ENCODE measurements around the gene STAT2.
"Not testable (repeated sequence)": the region's sequence is repeated elsewhere in the genome, so short reads cannot be mapped to it uniquely, and the experiment has no call there.

Gene STAT2

DNA sequence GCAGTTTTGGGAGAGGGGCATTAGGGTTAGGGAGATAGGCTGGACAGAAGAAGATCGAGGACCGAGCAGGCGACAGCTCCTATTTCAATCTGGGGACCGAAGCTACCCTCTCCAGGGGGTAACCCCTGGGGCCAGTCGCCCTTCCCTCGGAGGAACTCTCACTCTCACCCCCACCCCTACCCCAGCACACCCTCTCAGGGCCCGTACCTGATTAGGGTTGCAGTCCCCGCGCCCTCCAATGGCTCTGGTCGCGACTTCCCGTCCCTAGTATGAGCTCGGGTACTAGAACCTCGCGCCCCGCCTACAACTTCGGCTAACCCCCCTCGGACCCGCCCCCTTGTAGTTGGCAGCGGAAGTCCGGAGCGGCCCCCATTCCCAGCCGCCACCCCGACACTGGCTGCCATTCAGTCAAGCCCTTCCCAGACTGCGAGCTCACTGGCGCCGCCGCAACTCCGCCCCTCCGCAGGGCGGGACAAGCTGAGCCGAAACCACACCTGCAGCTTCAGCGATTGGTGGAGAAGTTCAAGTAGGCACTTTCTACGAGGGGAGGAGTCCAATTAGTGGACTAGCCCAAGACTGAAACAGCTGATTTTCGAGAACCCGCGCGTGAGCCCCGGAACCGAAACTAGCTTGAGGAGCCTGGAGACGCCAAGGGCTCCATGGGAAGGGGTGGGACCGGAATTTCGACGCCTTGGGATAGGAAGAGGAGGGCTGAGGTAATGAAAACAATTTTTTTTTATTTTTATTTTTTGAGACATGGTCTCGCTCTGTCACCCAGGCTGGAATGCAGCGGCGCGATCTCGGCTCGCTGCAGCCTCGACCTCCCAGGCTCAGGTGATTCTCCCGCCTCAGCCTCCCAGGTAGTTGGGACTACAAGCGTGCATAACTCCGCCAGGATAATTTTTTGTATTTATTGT, at the start of gene STAT2:
TSS of gene STAT2 (minus strand) at position 257 of the 917 bp plus-strand sequence. CDS start 3,536 bp downstream, outside the sequence.
- peak; percentile 100 for DNase-seq (ENCODE audit: low read depth)

DNA sequence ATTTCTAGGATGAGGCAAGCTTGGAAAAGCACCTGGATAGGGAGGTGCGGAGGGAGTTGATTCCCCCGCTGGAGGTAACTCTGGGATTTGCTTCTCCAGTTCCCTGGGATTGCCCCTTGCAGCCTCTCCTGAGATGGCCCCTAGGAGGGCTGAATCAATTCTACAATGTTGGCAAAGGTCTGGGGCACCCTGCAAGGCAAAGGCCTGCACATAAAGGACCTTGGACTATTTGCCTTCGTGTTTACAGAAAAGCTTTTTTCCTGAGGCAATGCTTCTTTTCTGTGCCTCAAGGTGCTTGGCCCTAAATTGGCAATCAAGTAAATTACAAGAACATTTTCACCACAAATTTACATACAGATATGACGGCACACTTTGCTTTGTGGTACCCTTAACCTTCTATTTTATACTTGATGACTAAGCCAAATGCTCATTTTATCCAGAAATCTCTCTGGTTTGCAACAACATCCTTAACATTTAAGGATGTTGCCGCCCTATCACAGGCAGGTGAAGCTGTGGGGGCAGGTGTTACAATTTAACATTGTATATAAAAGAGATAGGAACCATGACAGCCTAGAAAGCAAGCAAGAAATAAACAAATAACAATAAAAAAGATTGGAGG, 49.0 kb upstream of the STAT2 start:
- no peak for DNase-seq (ENCODE audit: low read depth)

DNA sequence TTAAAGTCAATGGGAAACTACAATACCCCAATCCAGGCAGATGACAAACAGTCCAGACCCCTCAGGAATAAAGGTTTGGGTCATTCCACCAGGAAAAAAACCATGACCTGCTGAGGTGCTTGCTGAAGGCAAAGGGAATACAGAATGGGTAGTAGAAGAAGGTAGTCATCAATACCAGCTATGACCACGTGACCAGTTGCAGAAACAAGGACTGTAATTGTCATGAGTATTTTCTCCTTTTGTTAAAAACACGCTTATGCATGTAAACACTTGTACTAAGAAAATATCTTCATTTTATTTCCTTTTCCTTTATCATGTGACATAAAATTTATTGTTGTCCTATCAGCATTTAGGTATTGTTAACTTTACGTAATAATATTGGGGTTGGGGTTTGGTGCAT, 44.3 kb upstream of the STAT2 start:
- not testable (repeated sequence) for DNase-seq (ENCODE audit: low read depth)

GRCh38 chr12:56401612-56402011, 41.7 kb upstream of the STAT2 start:
- DNase-seq (ENCODE audit: low read depth): not testable (repeated sequence)

DNA sequence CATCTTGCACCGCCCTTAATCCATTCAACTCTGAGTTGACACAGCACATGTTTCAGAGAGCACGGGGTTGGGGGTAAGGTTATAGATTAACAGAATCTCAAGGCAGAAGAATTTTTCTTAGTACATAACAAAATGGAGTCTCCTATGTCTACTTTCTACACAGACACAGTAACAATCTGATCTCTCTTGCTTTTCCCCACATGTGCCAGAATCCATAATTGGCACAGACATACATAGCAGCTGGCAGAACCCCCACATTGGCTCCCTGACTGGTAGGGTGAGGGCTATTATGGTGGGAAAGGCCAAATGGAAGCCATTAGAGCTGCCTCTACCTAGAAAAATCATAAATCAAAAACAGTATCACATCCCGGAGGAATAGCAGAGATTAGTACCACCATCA, 41.2 kb upstream of the STAT2 start:
- not testable (repeated sequence) for DNase-seq (ENCODE audit: low read depth)

GRCh38 chr12:56399466-56399865, 39.6 kb upstream of the STAT2 start:
- not testable (repeated sequence) for DNase-seq (ENCODE audit: low read depth)

GRCh38 chr12:56398324-56398723, 38.4 kb upstream of the STAT2 start:
- DNase-seq (ENCODE audit: low read depth): no peak

DNA sequence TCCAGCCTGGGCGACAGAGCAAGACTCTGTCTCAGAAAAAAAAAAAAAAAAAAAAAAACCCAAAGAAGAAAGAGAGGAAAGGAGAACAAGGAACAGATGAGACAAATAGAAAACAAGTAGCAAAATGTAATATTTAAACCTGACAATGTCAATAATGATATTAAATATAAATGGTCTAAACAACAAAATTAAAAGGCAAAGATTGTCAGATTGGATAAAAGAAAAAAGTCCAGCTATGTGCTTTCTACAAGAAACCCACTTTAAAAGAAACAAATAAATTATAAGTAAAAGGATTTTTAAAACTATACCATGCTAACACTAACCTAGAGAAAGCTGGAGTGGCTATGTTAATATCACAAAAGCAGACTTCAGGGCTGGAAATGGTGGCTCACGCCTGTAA, 32.4 kb upstream of the STAT2 start:
- no peak for DNase-seq (ENCODE audit: low read depth)

- DNase-seq (ENCODE audit: low read depth): no peak
Measured at GRCh38 chr12:56391721-56392120, 31.8 kb upstream of the STAT2 start.

DNA sequence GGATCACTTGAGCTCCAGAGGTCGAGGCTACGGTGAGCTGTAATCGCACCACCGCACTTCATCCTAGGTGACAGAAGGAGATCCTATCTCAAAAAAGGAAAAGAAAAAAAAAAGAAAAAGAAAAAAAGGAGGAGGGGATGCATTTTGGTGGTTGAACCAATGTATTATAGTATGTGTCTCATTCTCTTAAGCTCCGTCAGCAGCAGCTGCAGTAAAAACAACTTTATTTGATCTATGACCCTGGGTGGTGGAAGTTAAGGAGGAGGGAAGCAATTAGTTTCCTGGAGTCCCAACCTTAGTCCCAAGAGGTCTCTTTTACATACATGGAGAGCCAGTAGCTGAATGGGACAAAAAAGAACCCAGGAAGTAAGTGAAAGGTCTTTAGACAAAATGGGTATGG, 29.5 kb upstream of the STAT2 start:
- DNase-seq (ENCODE audit: low read depth): no peak

DNA sequence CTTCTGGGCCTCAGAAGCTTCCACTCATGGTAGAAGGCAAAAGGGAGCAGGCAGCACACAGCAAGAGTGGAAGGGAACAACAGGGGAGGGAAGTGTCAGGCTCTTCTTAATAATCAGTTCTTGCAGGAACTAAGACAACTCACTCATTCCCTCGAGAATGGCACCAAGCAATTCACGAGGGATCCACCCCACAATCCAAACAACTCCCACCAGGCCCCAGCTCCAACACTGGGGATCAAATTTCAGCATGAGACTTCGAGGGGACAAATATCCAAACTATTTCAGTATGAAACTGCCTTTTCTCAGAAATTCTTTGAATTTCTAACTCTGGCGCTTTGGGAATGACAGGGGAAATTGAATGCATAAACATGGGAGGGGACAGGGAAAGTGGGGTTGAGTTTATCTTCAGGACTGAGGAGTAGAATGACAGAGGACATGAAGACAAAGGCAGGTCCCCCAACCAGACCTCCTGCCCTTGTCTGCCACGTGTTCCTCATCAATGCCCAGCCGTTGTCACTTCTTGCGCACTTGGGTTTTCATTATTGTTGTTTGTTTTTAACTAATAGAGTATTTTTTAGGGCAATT, 27.3 kb upstream of the STAT2 start:
- DNase-seq (ENCODE audit: low read depth): no peak

DNA sequence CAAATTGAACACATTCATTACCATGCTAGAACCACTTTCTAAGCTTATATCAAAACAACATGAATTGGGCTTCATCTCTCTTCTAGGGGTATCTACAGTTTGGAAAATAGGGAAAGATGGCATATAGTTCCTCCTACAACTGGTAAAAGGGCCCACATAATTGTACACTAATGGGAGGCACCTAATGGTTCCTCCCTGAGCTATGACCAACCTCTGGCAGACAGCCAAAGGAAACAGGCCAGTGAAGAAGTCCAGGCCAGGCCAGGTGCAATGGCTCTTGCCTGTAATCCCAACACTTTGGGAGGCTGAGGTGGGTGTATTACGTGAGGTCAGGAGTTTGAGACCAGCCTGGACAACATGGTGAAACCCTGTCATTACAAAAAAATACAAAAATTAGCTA, 26.0 kb upstream of the STAT2 start:
- DNase-seq (ENCODE audit: low read depth): no peak

DNA sequence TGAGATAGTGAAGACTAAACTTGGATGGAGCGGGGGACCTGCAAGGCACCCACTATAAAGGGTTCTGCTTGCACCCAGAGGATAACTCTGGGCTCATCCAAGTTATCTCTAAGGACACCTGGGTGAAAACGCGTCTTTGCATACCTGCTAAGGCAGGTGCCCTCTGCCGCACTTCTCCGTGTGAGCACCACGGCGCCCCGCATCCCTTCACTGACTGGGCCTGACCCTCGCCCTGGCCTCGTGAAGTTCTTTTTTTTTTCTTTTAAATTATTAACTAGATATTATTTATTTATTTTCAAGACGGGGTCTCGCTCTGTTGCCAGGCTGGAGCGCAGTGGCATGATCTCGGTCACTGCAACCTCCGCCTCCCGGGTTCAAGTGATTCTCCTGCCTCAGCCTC, 22.7 kb upstream of the STAT2 start:
- DNase-seq (ENCODE audit: low read depth): no peak

GRCh38 chr12:56377989-56378316, 18.0 kb upstream of the STAT2 start:
- no peak for DNase-seq (ENCODE audit: low read depth)

DNA sequence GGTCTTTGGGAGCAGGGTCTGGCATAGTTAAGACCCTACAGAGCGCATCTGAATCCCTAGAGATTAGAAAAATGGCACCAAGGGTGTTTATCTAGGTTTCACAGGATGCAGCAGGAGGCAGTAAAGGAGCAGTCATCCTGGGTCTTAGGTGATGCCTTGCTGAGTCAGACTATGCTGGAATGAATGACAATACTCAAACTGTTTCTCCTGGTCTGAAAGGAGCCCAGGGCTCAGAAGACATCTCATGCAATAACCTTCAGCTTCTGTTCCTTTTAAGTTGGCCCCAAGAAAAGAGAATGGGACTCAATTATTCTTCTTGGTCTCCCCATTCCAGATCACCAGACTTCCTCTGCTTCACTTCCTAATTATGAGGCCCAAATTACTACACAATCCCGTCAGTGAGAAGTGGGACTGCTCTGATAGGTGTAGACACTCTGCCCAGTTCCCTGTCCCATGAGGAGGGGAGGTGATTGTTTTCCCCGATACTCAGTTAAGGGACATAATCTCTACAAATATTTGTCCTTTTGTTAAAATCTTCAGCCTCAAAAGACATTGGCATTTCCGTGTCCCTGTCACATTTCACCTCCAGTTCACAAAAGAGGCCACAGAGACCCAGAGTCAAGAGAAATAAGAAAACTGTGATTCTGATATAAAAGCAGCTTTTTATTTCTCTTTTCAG, 17.5 kb upstream of the STAT2 start:
- DNase-seq (ENCODE audit: low read depth): no peak

GRCh38 chr12:56375598-56376434, 15.9 kb upstream of the STAT2 start:
- DNase-seq (ENCODE audit: low read depth): no peak

DNA sequence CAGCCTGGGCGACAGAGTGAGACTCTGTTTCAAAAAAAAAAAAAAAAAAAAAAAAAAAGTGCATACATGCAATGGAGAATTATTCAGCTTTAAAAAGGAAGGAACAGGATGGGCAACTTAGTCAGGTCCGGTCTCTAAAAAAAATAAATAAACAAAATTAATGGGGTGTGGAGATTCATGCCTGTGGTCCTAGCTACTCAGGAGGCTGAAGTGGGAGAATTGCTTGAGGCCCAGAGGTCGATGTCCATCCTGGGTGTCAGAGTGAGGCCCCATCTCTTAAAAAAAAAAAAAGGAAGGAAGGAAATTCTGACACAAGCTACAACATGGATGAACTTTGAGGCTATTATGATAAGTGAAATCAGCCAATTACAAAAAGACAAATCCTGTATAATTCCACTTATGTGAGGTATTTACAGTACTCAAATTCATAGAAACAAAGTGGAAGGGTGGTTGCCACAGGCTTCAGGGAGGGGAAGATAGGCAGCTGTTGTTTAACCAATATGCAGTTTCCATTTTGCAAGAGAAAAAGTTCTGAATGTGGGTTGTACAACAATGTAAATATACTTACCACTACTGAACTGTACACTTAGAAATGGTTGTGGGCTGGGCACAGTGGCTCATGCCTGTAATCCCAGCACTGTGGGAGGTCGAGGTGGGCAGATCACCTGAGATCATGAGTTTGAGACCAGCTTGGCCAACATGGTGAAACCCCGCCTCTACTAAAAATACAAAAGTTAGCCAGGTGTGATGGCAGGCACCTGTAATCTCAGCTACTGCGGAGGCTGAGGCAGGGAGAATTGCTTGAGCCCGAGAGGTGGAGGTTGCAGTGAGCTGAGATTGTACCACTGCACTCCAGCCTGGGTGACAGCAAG, 15.1 kb upstream of the STAT2 start:
- DNase-seq (ENCODE audit: low read depth): no peak

DNA sequence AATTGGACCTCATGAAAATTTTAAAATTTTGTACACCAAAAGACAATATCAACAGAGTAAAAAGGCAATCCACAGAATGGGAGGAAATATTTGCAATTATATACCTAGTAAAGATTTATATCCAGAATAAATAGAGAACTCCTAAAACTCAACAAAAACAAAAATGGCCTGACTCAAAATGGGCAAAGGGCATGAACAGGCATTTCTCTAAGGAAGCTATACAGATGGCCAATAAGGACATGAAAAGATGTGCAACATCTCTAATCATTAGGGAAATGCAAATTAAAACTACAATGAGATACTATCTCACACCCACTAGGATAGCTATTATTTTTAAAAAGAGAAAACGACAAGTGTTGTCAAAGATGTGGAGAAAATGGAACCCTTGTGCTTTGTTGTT, 13.6 kb upstream of the STAT2 start:
- no peak for DNase-seq (ENCODE audit: low read depth)

- no peak for DNase-seq (ENCODE audit: low read depth)
Measured at GRCh38 chr12:56366948-56367347, 7.0 kb upstream of the STAT2 start.

DNA sequence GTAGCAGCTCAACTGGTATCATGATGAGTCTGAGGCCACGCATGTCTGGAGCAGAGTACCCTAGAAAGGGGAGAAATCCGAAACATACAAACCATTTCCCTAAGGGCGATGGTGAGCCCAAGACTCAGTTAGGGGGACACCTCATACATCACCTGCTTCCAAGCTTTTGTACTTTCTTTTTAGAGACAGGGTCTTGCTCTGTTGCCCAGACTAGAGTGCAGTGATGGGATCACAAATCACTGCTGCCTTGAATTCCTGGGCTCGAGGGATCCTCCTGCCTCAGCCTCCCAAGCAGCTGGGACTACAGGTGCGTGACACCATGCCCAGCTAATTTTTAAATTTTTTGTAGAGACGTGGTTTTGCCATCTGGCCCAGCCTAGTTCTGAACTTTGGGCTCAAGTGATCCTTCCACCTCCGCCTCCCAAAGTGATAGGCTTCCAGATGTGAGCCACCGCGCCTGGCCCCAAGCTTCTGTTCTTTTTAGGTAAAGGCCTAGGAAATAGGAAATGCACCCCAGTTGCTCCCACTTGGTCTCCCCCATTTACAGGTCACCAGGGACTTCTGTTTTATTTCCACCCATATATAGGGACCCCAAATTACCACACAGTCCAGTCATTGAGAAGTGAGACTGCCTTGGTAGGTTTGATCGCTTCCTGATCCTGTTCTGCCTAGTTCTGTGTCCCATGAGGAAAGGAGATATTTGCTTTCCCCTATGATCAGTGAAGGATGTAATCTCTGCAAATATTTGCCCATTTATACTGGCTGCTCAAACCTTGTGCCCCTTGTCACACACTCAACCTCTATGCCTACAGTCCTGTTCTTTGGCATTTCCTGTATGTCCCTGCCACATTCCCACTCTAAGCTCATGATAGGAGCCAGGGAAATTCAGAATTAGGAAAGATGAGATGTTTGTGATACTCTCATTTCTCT, 2.5 kb upstream of the STAT2 start, which contains the start of gene APOF:
TSS of gene APOF (minus strand) at position 728 of the 930 bp plus-strand sequence. CDS start at position 616, 112 bp downstream.
- no peak for DNase-seq (ENCODE audit: low read depth)

Data from fibroblast of the conjunctiva (primary cell).